GM12878 (cell line): ENCODE data around the gene DIPK2A.

Experiments
- ETV6 ChIP-seq, 2 experiments: fragments of 450-650 bp in 1 of 2; IDR thresholded peaks in 1 of 2; conservative IDR thresholded peaks in 1 of 2; 2 replicates each; pipeline ENCODE4 v1.6.1; 2014; ENCODE audit warnings: antibody characterized with exemption in 1 of 2, borderline replicate concordance in 1 of 2, low read depth in 1 of 2, mild to moderate bottlenecking in 1 of 2, moderate library complexity in 1 of 2
- GABPA ChIP-seq: IDR thresholded peaks from 2 replicates; pipeline ENCODE4 v1.6.1; 2014; ENCODE audit warnings: antibody characterized with exemption, low read depth, mild to moderate bottlenecking, inconsistent platforms
- RFX5 ChIP-seq: IDR thresholded peaks from 2 replicates; pipeline ENCODE4 v1.6.1; 2011; ENCODE audit warnings: low read depth, low read length, improper control_type of control experiment

DNA sequence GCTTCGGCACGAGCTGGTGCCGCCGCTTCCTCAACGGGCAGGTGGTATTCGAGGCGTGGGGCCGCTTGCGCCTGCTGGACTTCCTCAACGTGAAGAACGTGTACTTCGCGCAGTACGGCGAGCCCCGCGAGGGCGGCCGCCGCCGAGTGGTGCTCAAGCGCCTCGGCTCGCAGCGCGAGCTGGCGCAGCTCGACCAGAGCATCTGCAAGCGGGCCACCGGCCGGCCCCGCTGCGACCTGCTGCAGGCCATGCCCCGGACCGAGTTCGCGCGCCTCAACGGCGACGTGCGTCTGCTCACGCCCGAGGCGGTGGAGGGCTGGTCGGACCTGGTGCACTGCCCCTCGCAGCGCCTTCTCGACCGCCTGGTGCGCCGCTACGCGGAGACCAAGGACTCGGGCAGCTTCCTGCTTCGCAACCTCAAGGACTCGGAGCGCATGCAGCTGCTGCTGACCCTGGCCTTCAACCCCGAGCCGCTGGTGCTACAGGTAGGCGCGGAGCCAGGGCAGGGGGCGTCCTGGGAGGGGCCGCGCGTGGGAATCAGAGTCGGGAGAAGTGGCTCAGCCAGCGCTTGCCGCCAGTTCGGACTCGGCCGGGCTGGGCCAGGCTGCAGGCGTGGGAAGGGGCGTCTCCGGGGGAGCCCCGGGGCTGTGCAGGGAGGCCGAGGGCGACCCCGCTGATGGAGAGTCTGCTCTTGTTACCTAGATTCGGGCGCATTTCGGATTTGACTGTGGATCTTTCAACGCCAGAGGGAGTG lies 1.1 kb downstream of the DIPK2A start:
- TF ChIP-seq ETV6 (conservative IDR thresholded peaks at IDR 0.05 in 1 of 2, IDR thresholded peaks at IDR 0.05 in 1 of 2; ENCODE audit: borderline replicate concordance in 1 of 2, low read depth in 1 of 2) (no peak), RFX5 (no peak), GABPA (no peak)
